DOHH2 (cell line): ENCODE data around the gene PHRF1.

Source experiments
- CTCF ChIP-seq: fragments of 200-600 bp; sonication (generic); IDR thresholded peaks from one replicate; pipeline ENCODE4 v1.5.1; 2014; ENCODE audit warnings: antibody characterized with exemption, mild to moderate bottlenecking, low read depth, low read length; ENCODE audit not compliant: poor library complexity, severe bottlenecking
- EZH2phosphoT487 ChIP-seq: fragments of 200-600 bp; sonication (generic); IDR thresholded peaks from 2 replicates; pipeline ENCODE4 v1.6.1; 2017; ENCODE audit warnings: borderline replicate concordance, mild to moderate bottlenecking, antibody characterized with exemption, low read length, moderate library complexity, mixed read lengths

GRCh38 chr11:550021-550745 is 26.1 kb upstream of the PHRF1 start:
- TF ChIP-seq CTCF (no peak), EZH2phosphoT487 (no peak)
